GM19240 (cell line): ENCODE data around the gene ODAD4.
A peak's percentile ranks its signal among the peaks of the same experiment; 100 is the strongest.

ENCODE experiments used
- DNase-seq: peaks from one replicate; pipeline ENCODE4 v3.0.0; 2011; ENCODE audit warnings: low spot score; ENCODE audit not compliant: insufficient read length

The ODAD4 gene

DNA sequence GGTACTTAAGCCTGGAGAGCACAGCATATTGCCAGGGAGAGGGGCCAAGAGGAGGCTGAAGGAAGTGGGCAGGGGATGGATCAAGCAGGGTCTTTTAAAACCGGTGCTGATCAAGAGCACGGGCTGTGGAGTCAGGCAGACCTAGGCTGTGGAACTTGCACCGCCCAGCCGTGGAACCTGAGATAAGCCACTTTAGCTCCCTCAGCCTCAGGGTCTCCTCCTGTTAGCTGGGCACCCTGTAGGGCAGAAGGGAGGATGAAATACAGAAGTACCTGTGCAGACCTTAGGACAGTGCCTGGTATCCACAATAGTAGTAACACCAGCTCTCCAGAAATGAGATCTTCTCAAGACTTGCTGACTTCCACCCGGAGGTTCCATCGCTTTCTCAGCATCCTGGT is 9.3 kb downstream of the ODAD4 start:
- DNase-seq: no peak

DNA sequence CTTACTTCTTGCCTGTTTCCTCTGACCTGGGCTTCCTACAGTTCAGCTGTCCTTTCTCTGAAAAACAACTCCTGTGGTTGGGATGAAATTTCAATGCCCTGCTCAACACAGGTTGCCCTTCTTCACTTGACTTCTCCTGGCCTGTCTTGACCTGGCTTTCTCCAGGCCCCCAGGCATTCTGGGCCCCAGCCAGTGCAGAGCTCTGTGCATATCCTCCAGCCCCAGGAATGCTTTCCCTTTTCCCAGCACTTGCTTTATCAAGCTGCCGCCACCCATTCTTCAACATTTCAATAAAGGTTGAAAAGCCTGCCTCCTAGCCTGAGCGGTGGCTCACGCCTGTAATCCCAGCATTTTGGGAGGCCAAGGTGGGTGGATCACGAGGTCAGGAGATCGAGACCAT is 10.8 kb downstream of the ODAD4 start:
- DNase-seq: no peak

DNA sequence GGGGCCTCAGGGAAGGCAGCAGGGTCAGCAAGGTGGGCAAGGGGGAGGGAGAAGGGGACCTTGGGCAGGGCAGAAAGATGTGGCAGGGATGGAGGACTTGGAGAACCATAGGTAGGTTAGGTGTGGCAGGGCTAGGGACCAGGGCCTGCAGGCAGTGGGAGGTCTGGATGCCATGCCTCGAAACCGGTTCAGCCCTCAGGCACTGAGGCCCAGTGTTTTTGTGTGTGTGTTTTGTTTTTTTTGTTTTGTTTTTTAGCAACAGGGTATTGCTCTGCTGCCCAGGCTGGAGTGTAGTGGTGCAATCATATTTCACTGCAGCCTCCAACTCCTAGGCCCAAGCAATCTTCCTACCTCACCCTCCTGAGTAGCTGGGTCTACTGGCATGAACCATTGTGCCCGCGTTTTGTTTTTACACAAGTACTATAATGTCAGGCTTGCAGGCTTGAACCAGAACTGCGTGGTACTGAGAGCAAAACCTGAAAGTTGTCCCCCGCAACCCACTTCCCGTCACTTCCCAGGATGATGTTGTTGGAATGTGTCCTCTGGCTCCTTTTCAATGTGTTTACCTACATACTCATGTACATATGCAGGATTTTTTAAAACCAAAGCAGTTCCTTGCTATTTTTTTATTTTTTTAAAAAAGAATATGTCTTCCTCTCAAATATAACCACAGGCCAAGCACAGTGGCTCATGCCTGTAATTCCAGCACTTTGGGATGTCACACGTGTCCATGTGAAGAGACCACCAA is 12.4 kb downstream of the ODAD4 start:
- DNase-seq: no peak

DNA sequence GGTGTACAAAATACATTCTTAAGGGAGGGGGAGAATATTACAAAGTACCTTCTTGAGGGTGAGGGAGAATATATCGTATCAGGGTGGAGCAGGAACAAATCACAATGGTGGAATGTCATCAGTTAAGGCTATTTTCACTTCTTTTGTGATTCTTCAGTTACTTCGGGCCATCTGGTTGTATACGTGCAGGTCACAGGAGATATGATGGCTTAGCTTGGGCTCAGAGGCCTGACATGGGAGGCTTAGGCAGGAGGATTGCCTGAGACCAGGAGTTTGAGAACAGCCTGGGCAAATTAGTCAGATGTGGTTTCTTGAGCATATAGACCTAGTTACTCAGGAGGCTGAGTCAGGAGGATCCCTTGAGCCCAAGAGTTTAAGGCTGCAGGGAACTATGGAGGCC is 13.1 kb downstream of the ODAD4 start:
- DNase-seq: no peak

DNA sequence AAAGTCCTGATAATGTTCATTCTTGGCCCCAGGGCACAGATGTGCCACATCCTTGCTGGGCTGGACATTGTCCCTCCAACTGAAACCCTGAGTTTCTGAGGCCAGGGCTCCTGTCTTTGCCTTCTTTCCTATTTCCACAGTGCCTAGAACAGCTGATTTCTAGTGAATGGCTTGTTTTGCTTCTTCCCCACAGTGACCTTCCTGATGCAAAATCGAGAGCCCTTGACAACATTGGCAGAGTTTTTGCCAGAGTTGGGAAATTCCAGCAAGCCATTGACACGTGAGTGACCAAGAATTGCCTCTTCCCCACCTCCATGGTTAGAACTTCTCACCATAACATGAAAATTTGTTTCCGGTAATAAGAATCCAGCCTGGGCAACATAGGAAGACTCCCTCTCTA is 14.5 kb downstream of the ODAD4 start:
- no peak for DNase-seq

DNA sequence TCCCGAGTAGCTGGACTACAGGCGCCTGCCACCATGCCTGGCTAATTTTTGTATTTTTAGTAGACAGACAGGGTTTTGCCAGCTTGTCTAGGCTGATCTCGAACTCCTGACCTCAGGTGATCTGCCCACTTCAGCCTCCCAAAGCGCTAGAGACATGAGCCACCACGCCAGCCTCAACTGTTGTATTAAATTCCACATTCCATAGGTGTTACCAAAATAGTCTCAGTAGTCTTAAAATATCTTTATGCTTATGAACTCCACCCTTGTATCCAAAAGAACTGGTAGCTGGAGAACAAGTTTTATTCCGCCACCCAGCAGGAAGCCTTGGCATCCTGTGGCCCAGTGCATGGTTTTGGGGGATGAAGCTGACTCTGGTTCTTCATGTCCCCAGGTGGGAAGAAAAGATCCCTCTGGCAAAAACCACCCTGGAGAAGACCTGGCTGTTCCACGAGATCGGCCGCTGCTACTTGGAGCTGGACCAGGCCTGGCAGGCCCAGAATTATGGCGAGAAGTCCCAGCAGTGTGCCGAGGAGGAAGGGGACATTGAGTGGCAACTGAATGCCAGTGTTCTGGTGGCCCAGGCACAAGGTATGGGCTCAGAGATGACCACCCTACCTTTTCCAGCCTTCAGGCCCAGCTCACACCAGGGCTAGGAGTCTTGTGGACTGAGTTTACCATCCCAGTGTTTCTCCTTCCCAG is 18.5 kb downstream of the ODAD4 start:
- DNase-seq: no peak

DNA sequence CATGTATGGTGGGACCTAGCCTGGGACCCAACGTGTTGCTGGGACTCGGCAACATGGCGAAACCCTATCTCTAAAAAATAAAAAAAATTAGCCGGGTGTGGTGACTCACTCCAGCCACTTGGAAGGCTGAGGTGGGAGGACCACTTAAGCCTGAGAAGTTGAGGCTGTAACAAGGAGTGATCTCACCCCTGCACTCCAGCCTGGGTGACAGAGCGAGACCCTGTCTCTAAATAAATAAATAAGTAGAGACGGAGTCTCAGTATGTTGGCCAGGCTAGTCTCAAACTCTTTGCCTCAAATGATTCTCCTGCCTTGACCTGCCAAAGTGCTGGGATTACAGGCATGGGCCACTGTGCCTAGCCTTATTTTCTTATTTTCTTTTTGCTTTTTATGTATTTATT is 26.1 kb downstream of the ODAD4 start:
- DNase-seq: no peak

DNA sequence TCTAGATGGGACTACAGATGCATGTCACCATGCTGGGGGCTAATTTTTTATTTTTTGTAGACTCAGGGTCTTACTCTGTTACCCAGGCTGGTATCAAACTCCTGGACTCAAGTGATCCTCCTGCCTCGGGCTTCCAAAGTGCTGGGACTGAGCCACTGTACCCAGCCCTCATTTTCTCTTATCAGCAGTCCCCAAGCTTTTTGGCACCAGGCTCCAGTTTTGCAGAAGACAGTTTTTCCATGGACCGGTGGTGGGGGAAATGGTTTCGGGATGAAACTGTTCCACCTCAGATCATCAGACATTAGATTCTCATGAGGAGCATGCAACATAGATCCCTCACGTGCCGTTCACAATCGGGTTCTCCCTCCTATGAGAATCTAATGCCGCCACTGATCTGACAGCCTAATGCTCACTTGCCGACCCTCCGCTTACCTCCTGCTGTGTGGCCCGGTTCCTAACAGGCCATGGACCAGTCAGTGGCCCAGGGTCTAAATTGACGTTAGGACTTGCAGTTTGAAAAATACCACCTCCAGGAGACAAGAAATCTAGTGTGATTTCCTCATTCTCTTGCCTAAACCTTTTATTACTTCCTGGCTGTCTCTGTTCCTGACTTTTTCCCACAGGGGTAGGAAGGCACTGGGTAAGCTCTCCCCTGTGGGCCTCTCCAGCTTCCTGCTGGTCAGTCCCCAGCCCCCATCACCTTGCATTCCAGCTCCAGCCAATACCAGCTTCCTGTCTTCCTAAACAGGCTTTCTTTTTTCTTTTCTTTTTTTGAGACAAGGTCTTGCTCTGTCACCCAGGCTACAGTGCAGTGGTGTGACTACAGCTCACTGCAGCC is 26.8 kb downstream of the ODAD4 start:
- no peak for DNase-seq

DNA sequence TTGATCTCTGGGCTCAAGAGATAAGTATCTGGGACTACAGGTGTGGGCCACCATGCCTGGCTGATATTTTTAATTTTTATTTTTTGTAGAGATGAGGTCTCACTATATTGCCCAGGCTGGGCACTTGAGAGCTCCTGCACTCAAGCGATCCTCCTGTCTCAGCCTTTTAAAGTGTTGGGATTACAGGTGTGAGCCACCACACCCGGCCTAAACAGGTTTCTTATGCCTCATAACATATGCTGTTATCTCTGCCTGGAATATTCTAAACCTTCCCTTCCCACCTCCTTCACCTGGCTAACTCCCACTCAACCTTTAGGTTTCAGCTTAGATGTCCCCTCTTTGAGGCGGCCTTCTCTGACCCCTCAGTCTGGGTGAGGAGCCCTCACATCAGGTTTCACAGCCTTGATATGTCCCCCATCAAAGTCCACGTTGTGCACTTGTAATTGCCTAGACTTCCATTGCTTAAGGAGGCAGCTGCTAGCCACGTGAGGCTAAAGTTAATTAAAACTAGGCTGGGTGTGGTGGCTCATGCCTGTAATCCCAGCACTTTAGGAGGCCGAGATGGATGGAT is 27.5 kb downstream of the ODAD4 start:
- no peak for DNase-seq

DNA sequence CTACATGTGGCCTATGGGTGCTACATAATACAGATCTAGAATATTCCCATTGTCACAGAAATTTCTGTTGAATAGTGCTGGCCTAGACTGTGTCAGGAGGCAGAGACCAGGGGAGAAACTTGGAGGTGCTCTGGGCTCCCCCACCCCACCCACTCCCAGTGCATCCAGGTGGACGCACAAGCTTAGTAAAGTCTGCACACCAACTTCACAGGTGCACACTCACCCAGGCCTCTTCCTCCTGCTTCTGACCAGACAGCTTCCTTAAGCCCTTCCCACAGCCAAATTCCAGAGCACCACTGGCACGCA is 28.6 kb downstream of the ODAD4 start:
- no peak for DNase-seq

DNA sequence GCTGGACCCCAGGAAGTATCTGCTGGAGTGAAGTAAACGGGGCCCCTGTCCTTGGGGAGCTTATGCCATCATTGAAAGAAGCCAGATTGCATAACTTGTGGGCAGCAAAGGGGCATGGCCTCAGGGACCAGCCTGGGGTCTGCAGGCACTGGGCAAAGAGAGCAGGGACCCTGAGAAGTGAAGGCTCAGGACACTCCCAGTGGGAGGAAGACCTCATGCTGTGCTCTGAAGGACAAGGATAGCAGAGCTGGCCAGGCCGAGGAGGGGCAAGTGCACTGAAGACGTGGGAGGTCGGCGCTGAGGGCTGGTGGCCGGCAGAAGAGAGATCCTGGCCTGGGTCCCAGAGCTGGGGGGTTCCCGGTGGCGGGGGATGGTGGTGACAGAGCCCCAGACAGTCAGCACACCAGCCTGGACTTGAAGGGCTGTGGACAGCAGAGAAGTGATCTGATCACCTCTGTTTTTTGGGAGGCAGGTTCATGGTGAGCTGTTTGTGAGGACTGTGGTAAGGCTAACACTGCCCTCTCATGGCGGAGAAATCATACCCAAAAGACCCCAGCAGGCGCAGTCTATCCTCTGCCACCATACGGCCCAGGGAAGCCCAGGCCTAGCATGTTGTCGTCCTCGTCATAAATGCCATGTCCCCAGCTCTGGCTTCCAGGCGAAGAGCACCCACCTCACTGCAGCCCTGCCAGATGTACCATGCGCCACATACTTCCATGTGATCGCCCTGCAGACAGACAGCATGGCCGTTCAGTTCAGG is 29.1 kb downstream of the ODAD4 start:
- DNase-seq: no peak

DNA sequence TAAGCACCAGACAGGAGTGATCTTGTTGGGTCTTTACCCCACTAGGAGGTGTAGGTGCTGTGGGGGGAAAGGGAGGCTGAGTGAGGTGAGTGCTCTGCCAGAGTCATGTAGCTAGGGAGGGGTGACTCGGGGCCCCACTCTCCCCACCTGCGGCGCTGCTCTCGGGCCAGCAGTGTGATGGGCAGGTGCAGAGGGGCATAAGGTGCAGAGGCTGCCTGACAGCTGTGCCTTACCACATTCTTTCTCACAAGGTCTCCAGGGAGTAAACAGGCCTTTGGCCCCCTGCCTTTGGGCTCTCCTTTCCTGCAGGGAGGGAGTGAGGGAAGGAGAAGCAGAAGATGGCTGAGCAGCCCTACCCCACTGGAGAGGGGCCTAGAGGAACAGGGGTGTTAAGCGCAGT is 31.7 kb downstream of the ODAD4 start:
- no peak for DNase-seq

DNA sequence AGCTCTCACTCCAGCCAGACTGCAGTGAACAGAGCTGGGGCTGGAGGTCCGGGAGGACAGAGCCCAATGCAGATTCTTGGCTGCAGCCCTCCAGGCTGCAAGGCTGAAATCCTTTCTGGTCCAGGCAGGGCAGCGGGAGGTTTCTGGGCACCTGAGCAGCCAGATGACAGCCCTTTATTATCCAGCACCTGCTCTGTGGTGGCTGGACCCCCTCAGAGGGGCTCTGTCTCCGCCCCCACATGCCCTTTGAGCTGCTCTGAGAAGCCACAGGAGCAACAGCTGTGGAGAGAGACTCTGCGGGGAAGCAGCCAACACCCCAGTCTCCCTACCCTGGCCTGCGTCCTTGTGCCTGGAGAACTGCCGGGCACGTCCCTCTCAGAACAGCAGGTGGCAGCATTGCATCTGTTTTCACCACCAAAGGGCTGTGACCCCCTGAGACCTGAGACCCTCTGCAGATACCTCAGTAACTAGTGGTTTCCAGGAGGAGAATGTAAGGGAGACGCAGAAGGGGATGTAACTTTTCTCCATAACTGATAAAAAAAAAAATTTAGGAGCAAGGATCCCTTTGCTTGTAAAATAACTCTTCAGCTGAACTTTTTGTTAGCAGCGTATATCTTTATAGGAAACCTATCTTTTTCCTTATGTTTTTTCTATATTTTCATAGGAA is 32.5 kb downstream of the ODAD4 start:
- DNase-seq: peak; percentile 73

DNA sequence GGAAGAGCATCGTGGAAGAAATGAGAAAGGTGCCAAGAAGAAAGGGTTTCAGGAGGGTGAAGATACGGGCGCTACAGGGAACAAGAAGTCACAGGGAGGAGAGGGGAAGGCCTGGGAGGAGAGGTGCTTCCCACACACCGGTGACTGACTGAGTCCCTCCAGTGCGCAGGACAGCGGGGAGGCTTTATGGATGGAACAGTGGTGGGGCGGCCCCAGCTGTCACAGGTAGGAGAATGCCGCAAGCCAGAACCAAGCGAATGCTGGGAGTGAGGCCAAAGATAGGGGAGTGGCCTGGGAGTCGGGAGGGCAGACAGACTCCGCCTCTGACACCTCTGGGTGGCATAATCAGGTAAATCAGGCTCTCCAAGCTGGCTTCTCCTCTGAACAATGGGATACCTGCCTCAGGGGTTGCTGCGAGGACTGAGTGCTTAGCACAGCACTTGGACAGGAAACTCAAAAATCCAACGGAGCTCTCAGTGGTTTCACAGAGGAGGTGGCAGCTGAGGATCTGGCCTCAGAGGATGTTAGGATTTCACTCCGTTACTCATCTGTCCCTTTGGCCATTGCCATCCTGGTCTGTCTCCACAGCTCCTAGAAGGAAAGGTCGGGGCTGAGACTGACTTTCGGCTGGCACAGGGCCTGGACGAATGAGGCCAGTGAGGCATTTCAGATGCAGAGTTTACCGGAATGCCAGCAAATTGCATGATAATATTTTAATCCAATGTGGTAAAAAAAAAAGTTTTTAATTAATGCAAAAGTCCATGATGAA is 35.5 kb downstream of the ODAD4 start:
- DNase-seq: peak; percentile 70

DNA sequence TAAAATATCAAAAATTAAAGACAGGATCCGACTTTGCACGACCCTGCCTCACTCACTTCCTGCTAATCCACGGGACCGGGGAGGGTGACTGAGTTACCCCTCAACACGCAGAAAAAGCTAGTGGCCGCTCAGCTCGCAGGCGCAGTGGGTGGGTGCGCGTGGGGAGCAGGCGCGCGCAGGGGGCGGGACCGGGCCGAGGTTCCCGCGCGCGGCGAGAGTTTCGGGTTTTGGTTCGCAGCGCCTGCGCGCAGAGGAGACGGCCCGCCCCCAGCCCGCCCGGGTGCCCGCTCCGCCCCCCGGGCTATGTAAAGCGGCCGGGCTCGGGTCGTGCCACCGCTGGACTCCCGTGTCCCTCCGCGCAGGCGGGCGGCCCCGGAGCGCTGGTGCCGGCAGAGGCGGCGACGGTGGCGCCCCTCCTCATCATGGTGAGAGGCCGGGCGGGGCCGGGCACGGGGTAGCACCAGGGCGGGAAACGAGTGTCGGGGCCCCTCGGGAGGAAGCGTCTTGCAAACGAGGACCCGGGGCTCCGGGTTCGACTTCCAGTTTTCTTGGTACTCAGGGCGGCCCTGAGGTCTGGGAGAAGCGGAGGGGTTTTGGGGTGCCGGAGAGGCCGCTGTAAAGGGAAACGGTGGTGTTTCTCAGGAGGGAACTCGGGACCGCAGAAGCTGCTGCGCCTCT is 36.2 kb downstream of the ODAD4 start, which contains the start of gene CNP:
Gene CNP (plus strand): TSS at position 333 of the 678 bp plus-strand sequence. CDS start 90 bp downstream, at position 423.
- peak; percentile 87 for DNase-seq

DNA sequence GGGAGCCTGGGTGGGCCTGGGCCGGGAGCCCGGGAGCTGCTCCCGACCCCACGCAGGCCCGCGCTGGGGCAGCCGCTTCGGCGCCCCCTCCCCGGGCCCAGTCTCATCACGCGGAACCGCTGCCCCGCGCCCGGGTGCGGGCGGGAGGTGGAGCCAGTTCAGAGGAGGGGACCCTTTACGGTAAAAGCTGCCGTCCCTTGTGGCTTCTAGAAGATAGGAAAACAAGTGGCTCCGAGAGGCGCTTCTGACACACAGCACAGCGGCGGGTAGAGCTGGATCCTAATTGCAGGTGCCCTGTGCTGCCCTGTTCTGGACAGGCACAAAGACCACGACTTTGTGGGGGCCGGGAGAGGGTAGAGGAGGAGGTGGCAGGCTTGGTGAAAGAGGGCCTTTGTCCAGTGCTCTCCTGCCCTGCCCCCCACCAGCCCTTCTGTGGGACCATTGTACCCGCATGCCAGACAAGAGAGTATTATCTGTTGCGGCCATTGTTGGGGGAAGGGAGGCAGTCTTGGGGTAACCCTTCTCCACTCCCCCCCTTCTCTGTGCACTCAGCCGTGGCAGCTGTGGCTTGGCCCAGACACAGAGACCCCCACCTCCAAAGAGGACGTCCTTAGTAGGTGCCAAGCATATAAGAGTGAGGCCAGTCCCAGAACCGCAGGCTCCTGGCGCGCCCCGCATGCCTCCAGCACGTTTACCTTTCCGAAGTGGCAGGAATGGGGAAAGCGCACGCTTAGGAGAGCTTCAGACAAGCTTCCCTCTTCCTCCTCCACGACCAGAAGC is 36.9 kb downstream of the ODAD4 start:
- DNase-seq: no peak

DNA sequence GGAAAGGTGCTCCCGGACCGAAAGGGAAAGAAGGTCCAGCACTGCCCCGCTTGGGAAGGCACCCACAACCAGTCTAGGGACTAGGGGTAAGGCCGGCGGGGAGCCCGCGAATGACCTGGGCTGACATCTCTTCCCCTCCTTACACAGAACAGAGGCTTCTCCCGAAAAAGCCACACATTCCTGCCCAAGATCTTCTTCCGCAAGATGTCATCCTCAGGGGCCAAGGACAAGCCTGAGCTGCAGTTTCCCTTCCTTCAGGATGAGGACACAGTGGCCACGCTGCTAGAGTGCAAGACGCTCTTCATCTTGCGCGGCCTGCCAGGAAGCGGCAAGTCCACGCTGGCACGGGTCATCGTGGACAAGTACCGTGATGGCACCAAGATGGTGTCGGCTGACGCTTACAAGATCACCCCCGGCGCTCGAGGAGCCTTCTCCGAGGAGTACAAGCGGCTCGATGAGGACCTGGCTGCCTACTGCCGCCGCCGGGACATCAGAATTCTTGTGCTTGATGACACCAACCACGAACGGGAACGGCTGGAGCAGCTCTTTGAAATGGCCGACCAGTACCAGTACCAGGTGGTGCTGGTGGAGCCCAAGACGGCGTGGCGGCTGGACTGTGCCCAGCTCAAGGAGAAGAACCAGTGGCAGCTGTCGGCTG is 37.6 kb downstream of the ODAD4 start:
- no peak for DNase-seq

DNA sequence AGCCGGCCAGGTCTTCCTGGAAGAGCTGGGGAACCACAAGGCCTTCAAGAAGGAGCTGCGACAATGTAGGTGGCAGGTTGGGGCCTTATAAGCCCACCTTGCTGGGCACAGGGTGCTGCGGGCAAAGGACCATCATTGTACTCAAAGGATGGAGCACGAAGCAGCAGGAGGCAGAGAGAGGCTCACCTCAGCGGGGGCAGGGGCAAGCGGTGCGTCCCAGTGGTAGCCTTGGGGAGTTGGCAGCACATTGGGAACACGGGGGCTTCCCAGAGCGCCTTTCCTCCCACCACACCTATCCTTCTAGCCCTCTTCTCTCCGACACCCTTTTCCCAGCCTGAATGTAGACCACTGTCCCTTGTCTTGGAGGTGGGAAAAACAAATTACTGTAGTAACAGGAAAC is 38.3 kb downstream of the ODAD4 start:
- no peak for DNase-seq
